ENCODE measurements around the gene ANO6. TPM values are rescaled to one million over a fixed set of nuclear protein-coding genes. Genes with fewer than 3 reads are reported as not detected.
A peak's percentile ranks its signal among the peaks of the same experiment; 100 is the strongest.

The ANO6 gene
- total RNA-seq, 3 donors from 2014 or later = 71.8 to 141 (median 76.5) TPM

- H3K36me3 ChIP-seq = no peaks in the 10 kb centered on the region
- no peaks in the 10 kb centered on the region for H3K9me3 ChIP-seq
- peaks cover 6 to 20% of the 10 kb centered on the region in 2 donors for H3K4me1 ChIP-seq
- TF ChIP-seq POLR2AphosphoS5 (IDR thresholded peaks at IDR 0.05) (no peak), POLR2A (IDR thresholded peaks at IDR 0.05) (no peak), CTCF (IDR thresholded peaks at IDR 0.05) (peak in 2 of 3 donors; percentile 12 to 45)
- H3K27me3 ChIP-seq = no peaks in the 10 kb centered on the region
- H3K4me3 ChIP-seq = peak overlapping the region; percentile 71 to 89 (median 80)
- H3K27ac ChIP-seq = peak overlapping the region; percentile 91 to 95
- intact Hi-C loops (cut with DNase I; ENCODE audit: low total_unique reads) = no loop called here
- no peak for DNase-seq (ENCODE audit: low spot score in 2 of 2)
Measured at GRCh38 chr12:45216230-45216982, 511 bp downstream of the ANO6 start.

- no peaks in the 10 kb centered on the region for H3K27me3 ChIP-seq
- H3K36me3 ChIP-seq = no peaks in the 10 kb centered on the region
- H3K27ac ChIP-seq = peak overlapping the region; percentile 91 to 95
- intact Hi-C loops (cut with DNase I; ENCODE audit: low total_unique reads) = no loop called here
- no peaks in the 10 kb centered on the region for H3K9me3 ChIP-seq
- TF ChIP-seq CTCF (IDR thresholded peaks at IDR 0.05) = peak in 1 of 3 donors; percentile 6
- no peak for TF ChIP-seq POLR2AphosphoS5 (IDR thresholded peaks at IDR 0.05)
- TF ChIP-seq POLR2A (IDR thresholded peaks at IDR 0.05) = no peak
- peaks cover 6 to 20% of the 10 kb centered on the region in 2 donors for H3K4me1 ChIP-seq
- peak overlapping the region; percentile 71 to 89 (median 80) for H3K4me3 ChIP-seq
- no peak for DNase-seq (ENCODE audit: low spot score in 2 of 2)
Measured at GRCh38 chr12:45216983-45217485, 1.1 kb downstream of the ANO6 start.

DNA sequence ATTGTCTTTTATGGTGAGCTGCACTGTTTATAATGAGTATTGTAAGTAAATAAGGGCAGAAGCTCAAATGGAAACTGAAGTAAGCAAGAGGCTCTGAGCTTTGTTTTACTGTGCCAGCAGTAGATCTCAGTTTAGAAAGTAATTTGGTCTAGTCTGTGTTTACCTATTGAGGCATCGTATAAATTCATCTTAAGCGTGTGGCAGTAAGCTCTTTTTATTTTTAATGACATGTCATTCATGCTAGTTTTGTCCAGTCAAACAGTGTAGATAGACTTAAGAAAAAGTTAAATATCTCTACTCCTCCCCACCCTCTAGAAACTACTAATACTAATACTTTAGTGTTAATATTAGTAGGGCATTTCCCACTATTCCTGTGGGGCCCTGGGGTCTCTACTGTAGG is 2.0 kb downstream of the ANO6 start:
- Histone ChIP-seq H3K4me3 (peak overlapping the region; percentile 71 to 89 (median 80)), H3K27me3 (no peaks in the 10 kb centered on the region), H3K27ac (peak overlapping the region; percentile 91 to 95), H3K36me3 (no peaks in the 10 kb centered on the region), H3K9me3 (no peaks in the 10 kb centered on the region), H3K4me1 (peaks cover 6 to 20% of the 10 kb centered on the region in 2 donors)
- DNase-seq (ENCODE audit: low spot score in 2 of 2) = no peak
- TF ChIP-seq CTCF (IDR thresholded peaks at IDR 0.05) (no peak), POLR2A (IDR thresholded peaks at IDR 0.05) (no peak), POLR2AphosphoS5 (IDR thresholded peaks at IDR 0.05) (no peak)
- intact Hi-C loops (cut with DNase I; ENCODE audit: low total_unique reads) = no loop called here

- intact Hi-C loops (cut with DNase I; ENCODE audit: low total_unique reads) = no loop called here
- H3K4me1 ChIP-seq = peaks cover 6 to 20% of the 10 kb centered on the region in 2 donors
- peak overlapping the region; percentile 56 to 71 for H3K27ac ChIP-seq
Measured at GRCh38 chr12:45219621-45220020, 3.7 kb downstream of the ANO6 start.

More at GRCh38 chr12:45219621-45220020, 3.7 kb downstream of the ANO6 start:
- no peak for DNase-seq (ENCODE audit: low spot score in 2 of 2)
- TF ChIP-seq CTCF (IDR thresholded peaks at IDR 0.05) (no peak), POLR2AphosphoS5 (IDR thresholded peaks at IDR 0.05) (no peak), POLR2A (IDR thresholded peaks at IDR 0.05) (no peak)
- no peaks in the 10 kb centered on the region for H3K9me3 ChIP-seq
- H3K4me3 ChIP-seq = peak overlapping the region in 1 of 3 donors; percentile 4
- no peaks in the 10 kb centered on the region for H3K36me3 ChIP-seq
- H3K27me3 ChIP-seq = no peaks in the 10 kb centered on the region

Measured in breast epithelium (tissue), 4 donors.